AG09309 (cell line): ENCODE results near the gene TEX261.
"Not testable (repeated sequence)": the region's sequence is repeated elsewhere in the genome, so short reads cannot be mapped to it uniquely, and the experiment has no call there.

Experiments used
- DNase-seq: peaks from one replicate; pipeline ENCODE4 v3.0.0-alpha.2; 2010; ENCODE audit warnings: low read depth
- H3K4me3 ChIP-seq: 2 replicates; pipeline ENCODE4 v1.5.1; 2011; ENCODE audit warnings: mild to moderate bottlenecking, low read depth, low read length, moderate library complexity; ENCODE audit not compliant: control insufficient read depth
- CTCF ChIP-seq: IDR thresholded peaks from 2 replicates; pipeline ENCODE4 v1.5.1; 2011; ENCODE audit warnings: mild to moderate bottlenecking, low read depth, low read length, inconsistent platforms; ENCODE audit not compliant: insufficient read depth, control insufficient read depth; ENCODE audit errors: missing control alignments

The TEX261 gene

GRCh38 chr2:71003966-71004755 lies 9.5 kb upstream of the TEX261 start:
- DNase-seq: no peak
- no peak for TF ChIP-seq CTCF

DNA sequence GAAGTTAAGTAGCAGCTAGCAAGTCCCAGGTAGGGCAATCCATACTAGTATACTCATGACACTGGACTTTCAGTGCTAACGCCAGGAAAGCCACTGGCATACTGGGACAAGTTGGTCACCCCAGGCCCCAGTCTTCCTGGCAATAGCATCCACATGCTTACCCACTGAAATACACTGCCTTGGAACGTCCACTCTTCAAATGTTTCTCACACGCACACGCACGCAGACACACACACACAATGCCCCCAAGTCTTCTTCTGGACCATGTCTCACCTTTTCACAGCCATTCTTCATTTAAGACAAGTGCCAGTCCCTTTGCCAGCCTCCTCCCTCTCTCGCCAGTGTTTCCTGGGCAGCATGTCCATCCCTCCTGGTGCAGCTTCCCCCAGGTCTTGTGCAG lies 8.7 kb upstream of the TEX261 start:
- no peak for DNase-seq
- no peak for TF ChIP-seq CTCF
- no peak overlapping the region for H3K4me3 ChIP-seq

More at GRCh38 chr2:71003966-71004755, 9.5 kb upstream of the TEX261 start:
- H3K4me3 ChIP-seq: no peak overlapping the region

DNA sequence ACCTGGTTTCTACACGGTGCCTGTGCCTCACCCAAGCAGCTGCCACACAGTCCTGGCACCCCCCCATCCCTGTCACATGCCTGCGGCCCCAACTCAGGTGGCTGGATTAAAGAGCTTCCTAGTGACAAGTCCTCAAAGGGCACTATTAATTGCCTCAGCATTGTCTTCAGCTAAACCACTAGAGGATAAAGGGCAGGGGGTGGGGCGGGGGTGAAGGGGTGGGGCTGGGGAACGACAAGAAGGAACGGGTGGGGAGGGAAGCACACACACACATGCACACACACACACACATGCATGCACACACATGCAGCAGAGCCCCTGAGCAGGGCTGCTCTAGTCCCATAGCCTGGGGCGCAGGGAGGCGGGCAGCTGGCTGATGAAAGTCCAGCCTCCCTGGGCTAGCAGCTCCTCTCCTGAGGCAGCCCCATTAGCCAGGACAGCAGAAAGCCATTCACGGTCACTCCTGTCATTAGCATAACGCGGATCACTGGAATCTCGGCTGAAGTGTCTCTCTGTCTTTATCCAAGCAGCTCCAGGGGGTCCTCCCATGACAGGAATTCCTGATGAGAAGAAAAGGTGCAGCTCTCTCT lies 7.4 kb upstream of the TEX261 start:
- no peak for TF ChIP-seq CTCF
- no peak overlapping the region for H3K4me3 ChIP-seq
- no peak for DNase-seq

GRCh38 chr2:71001592-71001927 lies 6.9 kb upstream of the TEX261 start:
- no peak for DNase-seq
- no peak for TF ChIP-seq CTCF
- H3K4me3 ChIP-seq: no peak overlapping the region

DNA sequence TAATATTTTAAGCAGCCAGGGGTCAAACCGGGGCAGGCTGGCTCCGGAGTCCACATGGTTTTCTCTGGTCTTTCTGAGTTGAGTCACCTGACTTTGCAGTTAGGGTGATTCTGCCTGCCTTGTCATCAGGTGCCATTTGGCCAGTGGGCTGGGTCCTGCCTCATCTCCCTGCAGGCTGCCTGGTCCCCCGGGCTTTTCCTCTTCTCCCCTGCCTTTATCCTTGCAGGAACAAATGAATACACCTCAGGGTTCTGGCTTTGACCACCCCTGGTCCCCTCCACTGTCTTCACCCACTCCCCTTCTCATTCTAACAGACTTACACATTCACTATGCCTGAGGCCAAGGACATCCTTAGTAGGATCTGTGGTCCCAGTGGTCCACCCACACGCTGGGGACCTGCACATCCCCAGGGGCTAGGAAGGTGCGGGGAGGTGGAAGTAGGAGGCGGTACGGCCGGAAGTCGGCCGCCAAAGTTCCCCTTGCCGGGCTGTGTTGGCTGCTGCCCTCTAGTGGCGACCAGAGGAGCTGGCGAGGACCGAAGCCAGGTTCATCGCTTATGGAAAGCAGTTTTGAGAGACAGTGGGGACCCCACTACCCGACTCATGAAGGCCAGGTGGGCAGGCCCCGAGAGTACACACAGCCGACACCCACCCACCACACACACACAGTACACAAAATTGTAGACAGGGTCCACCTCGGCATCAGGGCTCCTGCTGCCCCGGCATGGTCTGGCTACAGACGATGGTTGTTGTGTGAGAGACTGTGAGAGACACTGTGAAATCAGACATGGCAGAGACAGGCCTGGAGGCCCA lies 6.3 kb upstream of the TEX261 start:
- DNase-seq: no peak
- H3K4me3 ChIP-seq: peak overlapping the region; percentile 34
- peak; percentile 95 for TF ChIP-seq CTCF

GRCh38 chr2:70999931-71000330 lies 5.3 kb upstream of the TEX261 start:
- not testable (repeated sequence) for H3K4me3 ChIP-seq, DNase-seq

DNA sequence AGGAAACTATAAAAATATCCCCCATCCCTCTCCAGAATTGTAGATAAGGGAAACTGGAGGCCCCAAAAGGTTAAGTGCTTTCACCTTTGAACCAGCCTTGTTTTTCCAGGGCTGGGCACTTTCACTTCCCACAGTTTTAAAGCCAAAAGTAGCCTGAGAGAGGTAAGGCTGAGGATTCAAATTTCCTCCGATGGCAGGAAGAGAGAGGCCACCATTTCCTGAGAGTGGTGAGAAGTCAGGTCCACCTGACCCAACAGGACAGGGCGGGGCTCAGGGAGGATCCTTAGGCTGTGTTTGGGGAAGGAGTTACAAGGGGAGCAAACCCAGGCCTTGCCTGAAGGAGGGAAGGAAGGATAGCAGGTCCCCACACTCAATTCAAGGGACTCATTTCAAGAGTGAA lies 4.7 kb upstream of the TEX261 start:
- H3K4me3 ChIP-seq: no peak overlapping the region
- no peak for DNase-seq
- TF ChIP-seq CTCF: no peak

GRCh38 chr2:70998885-70999284 lies 4.2 kb upstream of the TEX261 start:
- not testable (repeated sequence) for DNase-seq, H3K4me3 ChIP-seq
